Stomach (tissue), 4 donors: ENCODE results near the gene GP5.

Experiments used
- EP300 ChIP-seq: sonication (generic); formaldehyde crosslinking; IDR thresholded peaks from one replicate; pipeline ENCODE4 v1.6.1; 2017; ENCODE audit warnings: antibody characterized with exemption
- POLR2A ChIP-seq, 4 donors: fragments of 450-650 bp; IDR thresholded peaks; one replicate each; pipeline ENCODE4 v1.6.1; 2016; ENCODE audit warnings: antibody characterized with exemption in 4 of 4, control low read depth in 2 of 4, mild to moderate bottlenecking in 1 of 4, moderate library complexity in 1 of 4
- TF ChIP-seq, protein P1 (sequence below), 7 experiments: fragments of 450-650 bp in 4 of 7; fragments of 200-600 bp in 3 of 7; sonication (generic) in 3 of 7; IDR thresholded peaks; one replicate each; pipeline ENCODE4 v1.5.1; 2016 to 2019; ENCODE audit warnings: antibody characterized with exemption in 7 of 7, control low read depth in 2 of 7, mild to moderate bottlenecking in 1 of 7

DNA sequence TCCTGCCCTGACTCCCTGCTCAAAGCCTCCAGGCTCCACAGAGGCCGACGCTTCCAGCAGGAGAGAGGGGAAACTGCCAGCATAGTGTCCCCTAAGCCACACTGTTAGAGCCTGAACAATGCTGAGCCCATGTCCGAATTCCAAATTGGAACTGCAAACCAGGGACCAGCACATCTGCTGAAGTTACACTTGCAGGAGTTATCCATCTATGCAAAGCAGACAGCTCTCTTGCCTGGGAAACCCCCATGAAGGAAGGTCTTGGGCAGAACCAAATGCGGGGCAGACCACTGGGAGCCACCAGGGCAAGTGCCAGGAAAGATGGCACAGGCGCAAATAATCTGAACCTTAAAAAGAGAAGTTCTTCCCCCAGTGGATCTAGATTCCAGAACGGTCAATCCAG, 30.1 kb downstream of the GP5 start:
- TF ChIP-seq, protein P1, sequence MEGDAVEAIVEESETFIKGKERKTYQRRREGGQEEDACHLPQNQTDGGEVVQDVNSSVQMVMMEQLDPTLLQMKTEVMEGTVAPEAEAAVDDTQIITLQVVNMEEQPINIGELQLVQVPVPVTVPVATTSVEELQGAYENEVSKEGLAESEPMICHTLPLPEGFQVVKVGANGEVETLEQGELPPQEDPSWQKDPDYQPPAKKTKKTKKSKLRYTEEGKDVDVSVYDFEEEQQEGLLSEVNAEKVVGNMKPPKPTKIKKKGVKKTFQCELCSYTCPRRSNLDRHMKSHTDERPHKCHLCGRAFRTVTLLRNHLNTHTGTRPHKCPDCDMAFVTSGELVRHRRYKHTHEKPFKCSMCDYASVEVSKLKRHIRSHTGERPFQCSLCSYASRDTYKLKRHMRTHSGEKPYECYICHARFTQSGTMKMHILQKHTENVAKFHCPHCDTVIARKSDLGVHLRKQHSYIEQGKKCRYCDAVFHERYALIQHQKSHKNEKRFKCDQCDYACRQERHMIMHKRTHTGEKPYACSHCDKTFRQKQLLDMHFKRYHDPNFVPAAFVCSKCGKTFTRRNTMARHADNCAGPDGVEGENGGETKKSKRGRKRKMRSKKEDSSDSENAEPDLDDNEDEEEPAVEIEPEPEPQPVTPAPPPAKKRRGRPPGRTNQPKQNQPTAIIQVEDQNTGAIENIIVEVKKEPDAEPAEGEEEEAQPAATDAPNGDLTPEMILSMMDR (IDR thresholded peaks at IDR 0.05): no peak
- no peak for TF ChIP-seq POLR2A (IDR thresholded peaks at IDR 0.05)
- no peak for TF ChIP-seq EP300
